ENCODE measurements around the gene SAPCD1. TPM values are rescaled to one million over a fixed set of nuclear protein-coding genes. Genes with fewer than 3 reads are reported as not detected.
A peak's percentile ranks its signal among the peaks of the same experiment; 100 is the strongest.

Gene SAPCD1
- total RNA-seq, 1 donor from 2014 or later: 1.2 TPM

- H3K79me2 ChIP-seq (ENCODE audit: insufficient read depth, low read length): no peaks in the 10 kb centered on the region
- FAIRE-seq: no peak
- no peak for DNase-seq (ENCODE audit: low read depth)
- TF ChIP-seq CTCF (IDR thresholded peaks at IDR 0.05; ENCODE audit: insufficient read depth, low read depth, low read length) (no peak), EZH2 (IDR thresholded peaks at IDR 0.05; ENCODE audit: insufficient read depth, low read length) (no peak)
- H3K9ac ChIP-seq (ENCODE audit: low read length): no peak overlapping the region
- H3K4me2 ChIP-seq (ENCODE audit: low read length): no peak overlapping the region
- H3K36me3 ChIP-seq (ENCODE audit: insufficient read depth, low read length): no peaks in the 10 kb centered on the region
- no peaks in the 10 kb centered on the region for H3K9me3 ChIP-seq (ENCODE audit: insufficient read depth, low read depth, low read length)
- H3K4me1 ChIP-seq (ENCODE audit: insufficient read depth, low read length): peaks cover 12% of the 10 kb centered on the region
- Mint-ChIP-seq H3K4me1 (ENCODE audit: low read depth, unreplicated experiment) (peaks cover 6% of the 10 kb centered on the region), H3K36me3 (ENCODE audit: low read depth, unreplicated experiment) (peaks cover 21% of the 10 kb centered on the region), H3K9me3 (ENCODE audit: unreplicated experiment) (no peaks in the 10 kb centered on the region), H3K27me3 (ENCODE audit: low read depth, unreplicated experiment) (peaks cover 6% of the 10 kb centered on the region), H3K27ac (ENCODE audit: unreplicated experiment) (no peak overlapping the region), H3K4me3 (ENCODE audit: unreplicated experiment) (no peak overlapping the region)
- no peak overlapping the region for H2AFZ ChIP-seq (ENCODE audit: low read depth, low read length)
- H3K27me3 ChIP-seq (ENCODE audit: insufficient read depth, low read length): no peaks in the 10 kb centered on the region
- no peak overlapping the region for H3K4me3 ChIP-seq (ENCODE audit: insufficient read depth, low read depth, low read length)
- H3K27ac ChIP-seq (ENCODE audit: low read depth, low read length): no peak overlapping the region
- no peaks in the 10 kb centered on the region for H4K20me1 ChIP-seq (ENCODE audit: insufficient read depth, low read length)
Measured at GRCh38 chr6:31764198-31764597, 1.7 kb downstream of the SAPCD1 start.

GRCh38 chr6:31765559-31765909, 3.1 kb downstream of the SAPCD1 start:
- Mint-ChIP-seq H3K36me3 (ENCODE audit: low read depth, unreplicated experiment) (peaks cover 17% of the 10 kb centered on the region), H3K27me3 (ENCODE audit: low read depth, unreplicated experiment) (peaks cover 2% of the 10 kb centered on the region), H3K27ac (ENCODE audit: unreplicated experiment) (no peak overlapping the region), H3K9me3 (ENCODE audit: unreplicated experiment) (no peaks in the 10 kb centered on the region), H3K4me1 (ENCODE audit: low read depth, unreplicated experiment) (peaks cover 6% of the 10 kb centered on the region), H3K4me3 (ENCODE audit: unreplicated experiment) (no peak overlapping the region)
- FAIRE-seq: no peak
- Histone ChIP-seq H3K4me2 (ENCODE audit: low read length) (no peak overlapping the region), H3K27me3 (ENCODE audit: insufficient read depth, low read length) (no peaks in the 10 kb centered on the region), H3K27ac (ENCODE audit: low read depth, low read length) (no peak overlapping the region), H3K36me3 (ENCODE audit: insufficient read depth, low read length) (no peaks in the 10 kb centered on the region), H3K9ac (ENCODE audit: low read length) (no peak overlapping the region), H4K20me1 (ENCODE audit: insufficient read depth, low read length) (no peaks in the 10 kb centered on the region), H3K79me2 (ENCODE audit: insufficient read depth, low read length) (no peaks in the 10 kb centered on the region), H3K9me3 (ENCODE audit: insufficient read depth, low read depth, low read length) (no peaks in the 10 kb centered on the region), H2AFZ (ENCODE audit: low read depth, low read length) (no peak overlapping the region), H3K4me3 (ENCODE audit: insufficient read depth, low read depth, low read length) (no peak overlapping the region), H3K4me1 (ENCODE audit: insufficient read depth, low read length) (peaks cover 12% of the 10 kb centered on the region)
- TF ChIP-seq CTCF (IDR thresholded peaks at IDR 0.05; ENCODE audit: insufficient read depth, low read depth, low read length) (no peak), EZH2 (IDR thresholded peaks at IDR 0.05; ENCODE audit: insufficient read depth, low read length) (no peak)
- no peak for DNase-seq (ENCODE audit: low read depth)

- DNase-seq (ENCODE audit: low read depth) (no peak), FAIRE-seq (no peak)
- H2AFZ ChIP-seq (ENCODE audit: low read depth, low read length): peak overlapping the region; percentile 75
- no peaks in the 10 kb centered on the region for H3K79me2 ChIP-seq (ENCODE audit: insufficient read depth, low read length)
- H3K36me3 ChIP-seq (ENCODE audit: insufficient read depth, low read length): no peaks in the 10 kb centered on the region
- no peaks in the 10 kb centered on the region for H3K27me3 ChIP-seq (ENCODE audit: insufficient read depth, low read length)
- Mint-ChIP-seq H3K27ac (ENCODE audit: unreplicated experiment) (no peak overlapping the region), H3K4me1 (ENCODE audit: low read depth, unreplicated experiment) (peaks cover 6% of the 10 kb centered on the region), H3K36me3 (ENCODE audit: low read depth, unreplicated experiment) (peaks cover 11% of the 10 kb centered on the region), H3K27me3 (ENCODE audit: low read depth, unreplicated experiment) (no peaks in the 10 kb centered on the region), H3K4me3 (ENCODE audit: unreplicated experiment) (no peak overlapping the region), H3K9me3 (ENCODE audit: unreplicated experiment) (no peaks in the 10 kb centered on the region)
- H3K9me3 ChIP-seq (ENCODE audit: insufficient read depth, low read depth, low read length): no peaks in the 10 kb centered on the region
- peaks cover 12% of the 10 kb centered on the region for H3K4me1 ChIP-seq (ENCODE audit: insufficient read depth, low read length)
- H3K4me2 ChIP-seq (ENCODE audit: low read length): peak overlapping the region; percentile 84
- H3K4me3 ChIP-seq (ENCODE audit: insufficient read depth, low read depth, low read length): peak overlapping the region; percentile 13
- no peak overlapping the region for H3K27ac ChIP-seq (ENCODE audit: low read depth, low read length)
- peak overlapping the region; percentile 46 for H3K9ac ChIP-seq (ENCODE audit: low read length)
- TF ChIP-seq EZH2 (IDR thresholded peaks at IDR 0.05; ENCODE audit: insufficient read depth, low read length) (no peak), CTCF (IDR thresholded peaks at IDR 0.05; ENCODE audit: insufficient read depth, low read depth, low read length) (no peak)
- H4K20me1 ChIP-seq (ENCODE audit: insufficient read depth, low read length): no peaks in the 10 kb centered on the region
Measured at GRCh38 chr6:31765910-31766794, 3.7 kb downstream of the SAPCD1 start.

Measured in astrocyte (in vitro differentiated cells and primary cell).